Naive B cell (primary cell): ENCODE measurements around the gene CELSR1. TPM values are rescaled to one million over a fixed set of nuclear protein-coding genes. Genes with fewer than 3 reads are reported as not detected.
A peak's percentile ranks its signal among the peaks of the same experiment; 100 is the strongest.

Source experiments
- ATAC-seq, 2 donors: fragments of 150-1000 bp; cut with Tn5 transposase; 2 replicates each; pipeline ENCODE4 v1.10.0; 2021; ENCODE audit warnings: low read depth in 2 of 2, mild to moderate bottlenecking in 2 of 2, moderate library complexity in 2 of 2
- DNase-seq: peaks from one replicate; pipeline ENCODE4 v3.0.0; 2022
- H3K27ac Mint-ChIP-seq, 6 donors: one replicate each; pipeline ENCODE4 v1.8.0; 2020 to 2022; ENCODE audit warnings: mild to moderate bottlenecking in 6 of 6, mixed read lengths in 6 of 6, moderate library complexity in 5 of 6, inconsistent platforms in 2 of 6
- H3K27me3 Mint-ChIP-seq, 3 donors: one replicate each; pipeline ENCODE4 v1.8.0; 2021 to 2022; ENCODE audit warnings: mixed read lengths in 3 of 3, mild to moderate bottlenecking in 1 of 3
- H3K36me3 Mint-ChIP-seq, 2 donors: one replicate each; pipeline ENCODE4 v1.8.0; 2020 to 2022; ENCODE audit warnings: mixed read lengths in 2 of 2, inconsistent platforms in 1 of 2, mild to moderate bottlenecking in 1 of 2
- H3K4me1 Mint-ChIP-seq, 3 donors: one replicate each; pipeline ENCODE4 v1.8.0; 2020 to 2022; ENCODE audit warnings: mixed read lengths in 3 of 3, inconsistent platforms in 1 of 3, mild to moderate bottlenecking in 1 of 3, moderate library complexity in 1 of 3
- H3K4me3 Mint-ChIP-seq, 8 donors: one replicate each; pipeline ENCODE4 v1.8.0; 2020 to 2022; ENCODE audit warnings: mild to moderate bottlenecking in 8 of 8, mixed read lengths in 8 of 8, moderate library complexity in 8 of 8, inconsistent platforms in 2 of 8
- H3K9me3 Mint-ChIP-seq, 7 donors: one replicate each; pipeline ENCODE4 v1.8.0; 2020 to 2022; ENCODE audit warnings: mixed read lengths in 7 of 7, mild to moderate bottlenecking in 5 of 7, inconsistent platforms in 2 of 7, moderate library complexity in 1 of 7
- polyA plus RNA-seq, 6 donors: library from polyadenylated mRNA; unstranded; fragments of 300-500 nt; fragmentation: Illumina TruSeq; gene quantifications; one replicate each; pipeline ENCODE4 v1.2.3, GENCODE V29; 2021; ENCODE audit warnings: low read depth in 6 of 6

CELSR1 gene
- polyA plus RNA-seq, 6 donors from 2014 or later, result 0.94 to 3.9 (median 2.1) TPM

- Mint-ChIP-seq H3K4me1 (peaks cover 0 to 11% (median 10%) of the 10 kb centered on the region in 3 donors), H3K4me3 (no peak overlapping the region), H3K36me3 (peaks cover 9 to 20% of the 10 kb centered on the region in 2 donors), H3K9me3 (no peaks in the 10 kb centered on the region), H3K27me3 (no peaks in the 10 kb centered on the region), H3K27ac (no peak overlapping the region)
- ATAC-seq, result peak in 1 of 2 donors; percentile 38
- DNase-seq, result no peak
These were observed 184.6 kb downstream of the CELSR1 start for GRCh38 chr22:46352691-46353386.

GRCh38 chr22:46352276-46352675, 185.1 kb downstream of the CELSR1 start:
- Mint-ChIP-seq H3K36me3 (peaks cover 9 to 20% of the 10 kb centered on the region in 2 donors), H3K27me3 (no peaks in the 10 kb centered on the region), H3K9me3 (no peaks in the 10 kb centered on the region), H3K4me1 (peaks cover 0 to 11% (median 10%) of the 10 kb centered on the region in 3 donors), H3K4me3 (no peak overlapping the region), H3K27ac (no peak overlapping the region)
- DNase-seq, result no peak
- ATAC-seq, result no peak

- no peak for DNase-seq
- H3K4me3 Mint-ChIP-seq, result no peak overlapping the region
- H3K4me1 Mint-ChIP-seq, result peaks cover 0 to 11% (median 10%) of the 10 kb centered on the region in 3 donors
- ATAC-seq, result no peak
- no peak overlapping the region for H3K27ac Mint-ChIP-seq
- H3K27me3 Mint-ChIP-seq, result no peaks in the 10 kb centered on the region
- H3K36me3 Mint-ChIP-seq, result peaks cover 9 to 20% of the 10 kb centered on the region in 2 donors
- H3K9me3 Mint-ChIP-seq, result no peaks in the 10 kb centered on the region
These were observed 185.7 kb downstream of the CELSR1 start for GRCh38 chr22:46351767-46352166.

GRCh38 chr22:46351131-46351735, 186.2 kb downstream of the CELSR1 start:
- H3K9me3 Mint-ChIP-seq, result no peaks in the 10 kb centered on the region
- H3K4me3 Mint-ChIP-seq, result peak overlapping the region in 1 of 8 donors; percentile 60
- DNase-seq (no peak), ATAC-seq (no peak)
- peaks cover 0 to 11% (median 9%) of the 10 kb centered on the region in 3 donors for H3K4me1 Mint-ChIP-seq
- H3K27ac Mint-ChIP-seq, result no peak overlapping the region
- H3K36me3 Mint-ChIP-seq, result peaks cover 11 to 22% of the 10 kb centered on the region in 2 donors
- no peaks in the 10 kb centered on the region for H3K27me3 Mint-ChIP-seq

GRCh38 chr22:46350646-46351045, 186.8 kb downstream of the CELSR1 start:
- DNase-seq (no peak), ATAC-seq (no peak)
- Mint-ChIP-seq H3K4me3 (no peak overlapping the region), H3K9me3 (no peaks in the 10 kb centered on the region), H3K4me1 (peaks cover 0 to 11% (median 7%) of the 10 kb centered on the region in 3 donors), H3K36me3 (peaks cover 14 to 28% of the 10 kb centered on the region in 2 donors), H3K27me3 (no peaks in the 10 kb centered on the region), H3K27ac (no peak overlapping the region)

GRCh38 chr22:46350121-46350520, 187.3 kb downstream of the CELSR1 start:
- Mint-ChIP-seq H3K4me1 (peaks cover 0 to 7% (median 2%) of the 10 kb centered on the region in 3 donors), H3K36me3 (peaks cover 14 to 30% of the 10 kb centered on the region in 2 donors), H3K27me3 (no peaks in the 10 kb centered on the region), H3K27ac (no peak overlapping the region), H3K4me3 (no peak overlapping the region), H3K9me3 (no peaks in the 10 kb centered on the region)
- DNase-seq, result no peak
- no peak for ATAC-seq

- H3K27me3 Mint-ChIP-seq, result no peaks in the 10 kb centered on the region
- DNase-seq (no peak), ATAC-seq (no peak)
- peaks cover 0 to 7% (median 2%) of the 10 kb centered on the region in 3 donors for H3K4me1 Mint-ChIP-seq
- peaks cover 14 to 30% of the 10 kb centered on the region in 2 donors for H3K36me3 Mint-ChIP-seq
- peak overlapping the region in 1 of 6 donors; percentile 43 for H3K27ac Mint-ChIP-seq
- H3K9me3 Mint-ChIP-seq, result no peaks in the 10 kb centered on the region
- no peak overlapping the region for H3K4me3 Mint-ChIP-seq
These were observed 187.7 kb downstream of the CELSR1 start for GRCh38 chr22:46349681-46350080.

GRCh38 chr22:46349238-46349637, 188.2 kb downstream of the CELSR1 start:
- no peaks in the 10 kb centered on the region for H3K9me3 Mint-ChIP-seq

GRCh38 chr22:46348099-46348695, 189.2 kb downstream of the CELSR1 start:
- peaks cover 9 to 41% of the 10 kb centered on the region in 2 donors for H3K36me3 Mint-ChIP-seq
- peaks cover 3 to 7% (median 5%) of the 10 kb centered on the region in 3 donors for H3K4me1 Mint-ChIP-seq
- DNase-seq, result no peak
- no peak for ATAC-seq
- H3K4me3 Mint-ChIP-seq, result no peak overlapping the region
- peak overlapping the region in 1 of 6 donors; percentile 72 for H3K27ac Mint-ChIP-seq
- no peaks in the 10 kb centered on the region for H3K27me3 Mint-ChIP-seq
- no peaks in the 10 kb centered on the region for H3K9me3 Mint-ChIP-seq

More at GRCh38 chr22:46349238-46349637, 188.2 kb downstream of the CELSR1 start:
- peaks cover 3 to 7% (median 4%) of the 10 kb centered on the region in 3 donors for H3K4me1 Mint-ChIP-seq
- H3K27me3 Mint-ChIP-seq, result no peaks in the 10 kb centered on the region
- H3K36me3 Mint-ChIP-seq, result peaks cover 14 to 34% of the 10 kb centered on the region in 2 donors
- no peak overlapping the region for H3K4me3 Mint-ChIP-seq
- ATAC-seq, result no peak
- no peak for DNase-seq
- peak overlapping the region in 1 of 6 donors; percentile 43 for H3K27ac Mint-ChIP-seq

GRCh38 chr22:46347646-46348045, 189.8 kb downstream of the CELSR1 start:
- no peaks in the 10 kb centered on the region for H3K9me3 Mint-ChIP-seq
- ATAC-seq (no peak), DNase-seq (no peak)
- no peak overlapping the region for H3K4me3 Mint-ChIP-seq
- no peaks in the 10 kb centered on the region for H3K27me3 Mint-ChIP-seq
- H3K4me1 Mint-ChIP-seq, result peaks cover 3 to 5% (median 4%) of the 10 kb centered on the region in 3 donors
- H3K36me3 Mint-ChIP-seq, result peaks cover 9 to 41% of the 10 kb centered on the region in 2 donors
- H3K27ac Mint-ChIP-seq, result no peak overlapping the region

- peaks cover 3 to 8% (median 4%) of the 10 kb centered on the region in 3 donors for H3K4me1 Mint-ChIP-seq
- ATAC-seq (no peak), DNase-seq (no peak)
- no peak overlapping the region for H3K4me3 Mint-ChIP-seq
- peaks cover 5 to 41% of the 10 kb centered on the region in 2 donors for H3K36me3 Mint-ChIP-seq
- H3K27ac Mint-ChIP-seq, result no peak overlapping the region
- no peaks in the 10 kb centered on the region for H3K9me3 Mint-ChIP-seq
- H3K27me3 Mint-ChIP-seq, result no peaks in the 10 kb centered on the region
These were observed 190.6 kb downstream of the CELSR1 start for GRCh38 chr22:46346680-46347405.

GRCh38 chr22:46340676-46341075, 196.7 kb downstream of the CELSR1 start:
- Mint-ChIP-seq H3K36me3 (peaks cover 16 to 31% of the 10 kb centered on the region in 2 donors), H3K4me1 (peaks cover 23 to 37% (median 30%) of the 10 kb centered on the region in 3 donors), H3K4me3 (peak overlapping the region in 2 of 8 donors; percentile 21 to 30), H3K9me3 (no peaks in the 10 kb centered on the region), H3K27ac (no peak overlapping the region), H3K27me3 (no peaks in the 10 kb centered on the region)
- DNase-seq, result no peak
- ATAC-seq, result no peak

- DNase-seq (no peak), ATAC-seq (no peak)
- Mint-ChIP-seq H3K27me3 (no peaks in the 10 kb centered on the region), H3K4me3 (peak overlapping the region in 1 of 8 donors; percentile 2), H3K4me1 (peaks cover 26 to 40% (median 35%) of the 10 kb centered on the region in 3 donors), H3K9me3 (no peaks in the 10 kb centered on the region), H3K36me3 (peaks cover 16 to 28% of the 10 kb centered on the region in 2 donors), H3K27ac (peak overlapping the region in 2 of 6 donors; percentile 19 to 75)
These were observed 197.5 kb downstream of the CELSR1 start for GRCh38 chr22:46339956-46340355.
